GM12873 (cell line): Measurements from ENCODE around the gene BCAP29.

Experiments
- TF ChIP-seq, protein P1 (sequence below): IDR thresholded peaks from 2 replicates; pipeline ENCODE4 v1.5.1; 2012; ENCODE audit warnings: low read depth, mild to moderate bottlenecking, moderate library complexity, low read length, control low read depth; ENCODE audit not compliant: insufficient read depth; ENCODE audit errors: missing control alignments

Gene BCAP29

DNA sequence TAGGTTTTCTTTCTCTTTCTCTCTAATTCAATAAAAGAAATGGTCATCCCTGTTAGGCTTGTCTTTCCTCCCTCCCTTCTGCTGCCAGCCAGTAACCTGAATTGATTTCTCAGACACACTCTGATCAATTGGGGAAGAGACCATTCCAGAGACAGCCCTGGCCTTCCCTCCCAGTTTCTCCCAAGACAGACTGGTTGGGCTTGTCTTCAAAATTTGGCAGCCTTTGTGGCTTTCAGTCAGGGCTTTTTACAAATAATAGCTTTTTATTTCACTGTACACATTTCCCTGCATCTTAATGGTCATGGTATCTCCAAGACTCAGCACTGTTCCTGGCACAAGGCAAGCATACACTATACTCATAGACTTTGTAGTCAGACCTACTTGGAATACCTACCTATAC is 33.9 kb downstream of the BCAP29 start:
- TF ChIP-seq, protein P1, sequence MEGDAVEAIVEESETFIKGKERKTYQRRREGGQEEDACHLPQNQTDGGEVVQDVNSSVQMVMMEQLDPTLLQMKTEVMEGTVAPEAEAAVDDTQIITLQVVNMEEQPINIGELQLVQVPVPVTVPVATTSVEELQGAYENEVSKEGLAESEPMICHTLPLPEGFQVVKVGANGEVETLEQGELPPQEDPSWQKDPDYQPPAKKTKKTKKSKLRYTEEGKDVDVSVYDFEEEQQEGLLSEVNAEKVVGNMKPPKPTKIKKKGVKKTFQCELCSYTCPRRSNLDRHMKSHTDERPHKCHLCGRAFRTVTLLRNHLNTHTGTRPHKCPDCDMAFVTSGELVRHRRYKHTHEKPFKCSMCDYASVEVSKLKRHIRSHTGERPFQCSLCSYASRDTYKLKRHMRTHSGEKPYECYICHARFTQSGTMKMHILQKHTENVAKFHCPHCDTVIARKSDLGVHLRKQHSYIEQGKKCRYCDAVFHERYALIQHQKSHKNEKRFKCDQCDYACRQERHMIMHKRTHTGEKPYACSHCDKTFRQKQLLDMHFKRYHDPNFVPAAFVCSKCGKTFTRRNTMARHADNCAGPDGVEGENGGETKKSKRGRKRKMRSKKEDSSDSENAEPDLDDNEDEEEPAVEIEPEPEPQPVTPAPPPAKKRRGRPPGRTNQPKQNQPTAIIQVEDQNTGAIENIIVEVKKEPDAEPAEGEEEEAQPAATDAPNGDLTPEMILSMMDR, result no peak

DNA sequence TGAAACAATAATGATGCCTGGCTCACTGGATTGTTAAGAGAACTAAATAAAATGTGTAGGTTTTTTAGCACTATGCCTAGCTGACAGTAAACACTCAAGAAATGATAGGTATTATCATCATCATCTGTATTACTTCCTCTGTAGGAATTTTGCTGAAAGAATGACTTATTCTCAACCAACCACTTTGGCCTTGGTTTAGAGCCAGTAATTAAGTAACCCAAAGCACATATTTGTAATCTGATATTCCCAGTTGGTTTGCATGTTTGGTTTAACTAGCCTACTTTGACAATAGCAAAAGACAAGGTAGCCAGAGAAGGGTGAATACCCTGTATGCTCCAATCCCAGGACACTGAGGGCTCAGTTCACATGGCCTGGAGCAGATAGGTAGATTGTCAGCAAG is 34.4 kb downstream of the BCAP29 start:
- TF ChIP-seq, protein P1, result no peak

DNA sequence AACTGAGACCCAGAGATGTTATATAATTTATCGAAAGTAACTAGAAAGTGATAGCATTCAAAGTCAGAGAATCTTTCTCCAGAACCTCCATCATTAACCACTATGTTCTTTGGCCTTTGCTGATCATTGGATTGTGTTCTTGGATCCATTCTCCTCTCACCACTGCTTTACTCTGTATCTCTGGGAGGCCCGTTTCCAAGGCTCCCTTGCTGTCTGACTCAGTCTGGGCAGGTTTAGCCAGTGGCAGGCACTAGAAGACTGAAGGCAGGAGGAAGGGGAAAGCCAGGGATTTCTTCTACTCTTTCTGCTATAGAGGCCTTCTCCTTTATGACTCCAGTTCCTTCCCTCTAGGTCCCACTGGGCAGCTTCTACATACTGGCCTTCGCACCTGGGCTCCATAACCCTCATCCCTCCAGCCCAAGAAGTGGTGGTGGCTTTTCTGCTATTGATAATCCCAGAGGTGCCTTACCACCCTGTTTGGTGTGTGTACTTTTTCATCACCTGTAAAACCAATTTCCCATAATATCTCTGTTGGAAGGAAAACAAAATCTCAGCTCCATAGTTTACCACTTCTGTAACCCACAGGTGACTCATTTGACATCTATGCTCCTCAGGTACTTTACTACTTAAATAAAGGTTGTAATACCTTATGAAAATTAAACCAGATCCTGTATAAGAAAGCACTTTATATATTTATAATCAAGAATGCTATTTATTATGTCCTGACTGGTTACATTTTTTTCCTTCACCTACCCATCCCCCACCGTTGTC is 36.0 kb downstream of the BCAP29 start:
- TF ChIP-seq, protein P1, result no peak

DNA sequence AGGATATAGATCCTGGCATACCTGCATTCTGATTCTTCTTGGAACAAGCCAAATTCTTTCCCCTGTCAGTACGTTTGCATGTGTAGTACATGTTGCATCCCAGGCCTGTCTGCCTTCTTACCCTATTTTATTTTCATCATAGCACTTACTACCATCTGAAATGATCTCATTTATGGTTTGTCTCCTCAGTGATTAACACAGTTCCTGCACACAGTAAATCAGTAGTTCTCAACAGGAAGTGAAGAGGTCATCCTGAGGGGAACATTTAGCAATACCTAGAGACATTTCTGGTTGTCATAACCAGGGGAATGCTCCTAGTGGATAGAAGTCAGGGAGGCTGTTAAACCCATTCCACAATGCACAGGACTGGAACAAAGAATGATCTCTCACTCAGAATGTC is 42.4 kb downstream of the BCAP29 start:
- TF ChIP-seq, protein P1, result no peak

DNA sequence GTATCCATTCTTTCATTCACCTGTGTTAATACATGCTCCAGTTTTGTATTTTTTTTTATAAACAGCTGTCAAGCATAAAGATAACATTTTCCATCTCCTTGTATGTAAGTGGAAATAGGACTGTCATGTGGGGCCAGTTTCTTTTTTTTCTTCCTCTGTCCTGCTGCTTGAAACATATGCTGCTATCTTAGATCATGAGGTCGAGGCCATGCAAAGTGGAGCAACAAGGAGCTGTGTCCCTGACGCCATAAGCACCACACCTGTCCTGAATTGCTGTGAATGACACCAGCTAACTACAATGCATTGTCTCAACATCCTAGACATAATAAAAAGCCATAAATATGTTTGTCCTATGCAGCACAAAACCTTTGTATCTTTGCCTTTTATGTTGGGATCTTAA is 42.8 kb downstream of the BCAP29 start:
- TF ChIP-seq, protein P1, result no peak

DNA sequence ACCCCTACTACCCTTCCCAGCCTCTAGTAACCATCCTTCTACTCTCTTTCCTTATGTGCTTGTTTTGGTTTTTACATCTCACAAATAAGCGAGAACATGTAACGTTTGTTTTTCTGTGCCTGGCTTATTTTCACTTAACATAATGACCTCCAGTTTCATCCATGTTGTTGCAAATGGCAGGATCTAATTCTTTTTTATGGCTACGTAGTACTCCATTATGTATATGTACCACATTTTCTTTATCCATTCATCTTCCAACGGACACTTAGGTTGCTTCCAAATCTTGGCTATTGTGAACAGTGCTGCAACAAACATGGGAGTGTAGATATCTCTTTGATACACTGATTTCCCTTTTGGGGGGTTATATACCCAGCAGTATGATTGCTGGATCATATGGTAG is 47.0 kb downstream of the BCAP29 start:
- TF ChIP-seq, protein P1, result no peak

DNA sequence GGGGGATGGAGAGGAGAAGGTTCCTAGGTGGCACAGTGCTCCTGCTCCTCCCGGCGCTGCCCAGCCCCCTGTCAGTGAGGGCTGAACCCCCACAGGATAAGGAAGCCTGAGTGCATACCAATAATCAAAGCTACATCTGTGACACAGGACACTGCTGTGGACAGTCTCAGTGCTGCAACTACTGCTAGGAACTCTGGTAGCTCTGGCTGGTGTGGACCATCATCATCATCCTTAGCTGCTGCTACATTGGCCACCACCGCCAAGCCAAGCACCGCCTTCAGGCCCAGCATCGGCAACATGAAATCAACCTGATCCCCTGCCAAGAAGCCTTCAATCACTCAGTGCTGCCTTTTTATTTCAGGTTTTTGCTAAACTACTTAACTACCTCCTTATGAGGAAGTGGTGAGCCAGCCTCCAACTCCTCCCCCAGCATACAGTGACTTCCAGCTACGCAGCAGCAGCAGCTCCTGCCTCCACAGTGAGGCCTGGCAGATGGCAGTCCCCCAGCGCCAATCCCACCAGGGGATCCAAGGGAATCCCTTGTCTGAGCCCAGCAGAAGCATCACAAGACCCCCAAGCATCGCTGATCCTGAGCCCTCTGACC is 48.5 kb downstream of the BCAP29 start:
- TF ChIP-seq, protein P1, result no peak
